Esophagus squamous epithelium (tissue), 5 donors: ENCODE data around the gene CMBL. TPM values are rescaled to one million over a fixed set of nuclear protein-coding genes. Genes with fewer than 3 reads are reported as not detected.

ENCODE experiments used
- DNase-seq: peaks from one replicate; lab custom pipeline; 2025; lab: John Stamatoyannopoulos, UW
- H3K27ac ChIP-seq, 4 donors: fragments of 200-600 bp; sonication (generic); one replicate each; pipeline ENCODE4 v1.5.1; 2016 to 2019; ENCODE audit warnings: mild to moderate bottlenecking in 1 of 4
- H3K27me3 ChIP-seq, 4 donors: fragments of 200-600 bp; sonication (generic); 1 replicate in 3 of 4; 2 replicates in 1 of 4; pipeline versions ENCODE4 v1.5.1 to v1.6.0; 2017 to 2021; ENCODE audit warnings: antibody characterized with exemption in 1 of 4
- H3K36me3 ChIP-seq, 3 donors: fragments of 200-600 bp; sonication (generic); one replicate each; pipeline ENCODE4 v1.5.1; 2016 to 2019
- H3K4me1 ChIP-seq, 3 donors: fragments of 200-600 bp; sonication (generic); one replicate each; pipeline ENCODE4 v1.5.1; 2017 to 2019
- H3K4me3 ChIP-seq, 4 donors: fragments of 200-600 bp; sonication (generic); 1 replicate in 3 of 4; 2 replicates in 1 of 4; pipeline ENCODE4 v1.5.1; 2016 to 2019; ENCODE audit warnings: mild to moderate bottlenecking in 2 of 4, moderate library complexity in 1 of 4
- H3K9me3 ChIP-seq, 3 donors: fragments of 200-600 bp; sonication (generic); one replicate each; pipeline ENCODE4 v1.5.1; 2016 to 2019
- CTCF ChIP-seq, 6 experiments: fragments of 450-650 bp in 4 of 6; fragments of 200-600 bp in 2 of 6; sonication (generic) in 2 of 6; IDR thresholded peaks; one replicate each; pipeline ENCODE4 v1.5.1; 2016 to 2019; ENCODE audit warnings: antibody characterized with exemption in 6 of 6, mild to moderate bottlenecking in 4 of 6, moderate library complexity in 4 of 6
- POLR2A ChIP-seq, 4 donors: fragments of 450-650 bp; IDR thresholded peaks; one replicate each; pipeline ENCODE4 v1.6.1; 2017; ENCODE audit warnings: antibody characterized with exemption in 4 of 4, mild to moderate bottlenecking in 4 of 4, moderate library complexity in 3 of 4
- WGBS, 2 donors: methylation state at CpG; one replicate each; pipeline ENCODE4 v1.1.5; 2018; 5-methylcytosine and 5-hydroxymethylcytosine counted together
- intact Hi-C: fragments of 100-400 bp; cut with DNase I; formaldehyde crosslinking; loops from one replicate; pipeline ENCODE4 v1.15.0; 2022
- total RNA-seq, 4 donors: library from RNA; depleted of rRNA; stranded (reverse); fragments of >200 nt; gene quantifications; one replicate each; pipeline ENCODE4 v1.1.0, GENCODE V29; 2016
- donor health status: DM: yes; HTN: yes; CAD: no.

CMBL gene
- total RNA-seq = 1 to 10 TPM; 1.1 to 2.1 (median 1.8) TPM

- H3K27ac ChIP-seq = peak within 1 kb of the TSS; percentile 69 to 81 (median 78)
- TF ChIP-seq CTCF (IDR thresholded peaks at IDR 0.05) = no peak
- WGBS, 2 donors = 3% methylated on average over 25 to 36 of the region's 56 CpGs
- no peaks in the 10 kb centered on the region for H3K36me3 ChIP-seq
- DNase-seq = no peak
- peak within 1 kb of the TSS; percentile 43 to 72 (median 57) for H3K4me3 ChIP-seq
- intact Hi-C loops = no loop called here
- H3K4me1 ChIP-seq = peaks cover 11 to 43% (median 13%) of the 10 kb centered on the region in 3 donors
- peaks cover 0 to 7% (median 0%) of the 10 kb centered on the region in 4 donors for H3K27me3 ChIP-seq
- H3K9me3 ChIP-seq = no peaks in the 10 kb centered on the region
Observed at GRCh38 chr5:10307206-10308148, at the start of gene CMBL. Gene CMBL (minus strand): TSS chr5:10307902. CDS start chr5:10290762, 17,140 bp downstream.

- intact Hi-C loops = loop anchor here (10.0 kb wide), 1 partner anchor 70 kb away; no protein-coding TSS in a partner anchor
- peaks cover 9 to 74% (median 20%) of the 10 kb centered on the region in 3 donors for H3K4me1 ChIP-seq
- peak overlapping the region; percentile 98 to 100 (median 99) for H3K27ac ChIP-seq
- peak overlapping the region; percentile 82 to 99 (median 98) for H3K4me3 ChIP-seq
- no peaks in the 10 kb centered on the region for H3K9me3 ChIP-seq
- TF ChIP-seq POLR2A (IDR thresholded peaks at IDR 0.05) (peak in 1 of 4 donors; percentile 15), CTCF (IDR thresholded peaks at IDR 0.05) (no peak)
- H3K27me3 ChIP-seq = no peaks in the 10 kb centered on the region
- no peak for DNase-seq
- 18 to 27% methylated on average over 16 of the region's 16 CpGs for WGBS, 2 donors
- no peaks in the 10 kb centered on the region for H3K36me3 ChIP-seq
Observed at GRCh38 chr5:10355071-10355889, 47.6 kb upstream of the CMBL start.

- 1 to 3% methylated on average over 25 to 30 of the region's 54 CpGs for WGBS, 2 donors
- DNase-seq = no peak
- Histone ChIP-seq H3K4me1 (peaks cover 9 to 65% (median 18%) of the 10 kb centered on the region in 3 donors), H3K27me3 (no peaks in the 10 kb centered on the region), H3K36me3 (no peaks in the 10 kb centered on the region), H3K4me3 (peak overlapping the region; percentile 82 to 99 (median 98)), H3K27ac (peak overlapping the region; percentile 98 to 100 (median 99)), H3K9me3 (no peaks in the 10 kb centered on the region)
- intact Hi-C loops = loop anchor here (10.0 kb wide), 1 partner anchor 69 kb away; no protein-coding TSS in a partner anchor
- TF ChIP-seq POLR2A (IDR thresholded peaks at IDR 0.05) (no peak), CTCF (IDR thresholded peaks at IDR 0.05) (no peak)
Observed at GRCh38 chr5:10354048-10354872, 46.6 kb upstream of the CMBL start.

GRCh38 chr5:10353241-10354047, 45.7 kb upstream of the CMBL start, which contains the start of gene MARCHF6:
Gene MARCHF6 (plus strand): TSS chr5:10353695. CDS start chr5:10353899, 204 bp downstream.
- DNase-seq = peak; percentile 85
- WGBS, 2 donors = 0% methylated on average over 23 to 26 of the region's 92 CpGs
- Histone ChIP-seq H3K4me1 (peaks cover 9 to 57% (median 18%) of the 10 kb centered on the region in 3 donors), H3K27me3 (no peaks in the 10 kb centered on the region), H3K9me3 (no peaks in the 10 kb centered on the region), H3K36me3 (no peaks in the 10 kb centered on the region), H3K4me3 (peak within 1 kb of the TSS; percentile 82 to 99 (median 98)), H3K27ac (peak within 1 kb of the TSS; percentile 98 to 100 (median 99))
- peak in 3 of 4 donors; percentile 81 to 96 (median 95) for TF ChIP-seq POLR2A (IDR thresholded peaks at IDR 0.05)
- peak in 1 of 6 experiments; percentile 2 for TF ChIP-seq CTCF (IDR thresholded peaks at IDR 0.05)
- intact Hi-C loops = loop anchor here (10.0 kb wide), 1 partner anchor 69 kb away; no protein-coding TSS in a partner anchor
